H1 (cell line): ENCODE measurements around the gene HMGCL. TPM values are rescaled to one million over a fixed set of nuclear protein-coding genes. Genes with fewer than 3 reads are reported as not detected.

Experiments used
- CTCF ChIA-PET: fragments of 300-600 bp; sonication (Branson Sonifier 250); formaldehyde crosslinking; loops from one replicate; lab custom pipeline; 2021; ENCODE audit not compliant: partially characterized antibody; lab: Charles Lee
- POLR2A ChIA-PET: fragments of 300-600 bp; sonication (Branson Sonifier 250); formaldehyde crosslinking; loops from one replicate; lab custom pipeline; 2021; ENCODE audit warnings: inconsistent platforms; ENCODE audit not compliant: partially characterized antibody; lab: Charles Lee
- DNase-seq, 2 experiments: peaks; one replicate each; pipeline versions ENCODE4 v3.0.0 to v3.0.0-alpha.2; 2010 to 2022; ENCODE audit warnings: low spot score in 2 of 2, low read depth in 1 of 2, mixed read lengths in 1 of 2
- FAIRE-seq: peaks from 2 replicates; lab custom pipeline; 2011; peaks lifted over from hg19 to GRCh38; lab: Jason Lieb, UNC
- H2AFZ ChIP-seq: 2 replicates; pipeline ENCODE4 v1.8.1; 2012; ENCODE audit warnings: low read length, inconsistent platforms
- H2AK5ac ChIP-seq: 2 replicates; pipeline ENCODE4 v1.6.1; 2013; ENCODE audit warnings: low read depth, low read length
- H2BK120ac ChIP-seq: replicated peaks from 2 replicates; pipeline ENCODE3; 2013; ENCODE audit warnings: low read depth, low read length, inconsistent platforms
- H2BK12ac ChIP-seq: 2 replicates; pipeline ENCODE4 v1.6.1; 2013; ENCODE audit warnings: low read depth, low read length
- H2BK15ac ChIP-seq: 2 replicates; pipeline ENCODE4 v1.6.1; 2013; ENCODE audit warnings: low read length
- H2BK20ac ChIP-seq: 2 replicates; pipeline ENCODE4 v1.6.1; 2013; ENCODE audit warnings: low read length
- H2BK5ac ChIP-seq: 2 replicates; pipeline ENCODE4 v1.6.1; 2013; ENCODE audit warnings: low read depth, low read length
- H3K14ac ChIP-seq: 2 replicates; pipeline ENCODE4 v1.6.1; 2013; ENCODE audit warnings: inconsistent platforms; ENCODE audit not compliant: insufficient read length
- H3K18ac ChIP-seq: 2 replicates; pipeline ENCODE4 v1.6.1; 2013; ENCODE audit warnings: low read length; ENCODE audit errors: extremely low read depth
- H3K23ac ChIP-seq: 2 replicates; pipeline ENCODE4 v1.6.1; 2013; ENCODE audit warnings: inconsistent platforms; ENCODE audit not compliant: insufficient read length
- H3K23me2 ChIP-seq: 2 replicates; pipeline ENCODE4 v1.6.1; 2013; ENCODE audit warnings: low read depth, low read length
- H3K27ac ChIP-seq: 2 replicates; pipeline ENCODE4 v1.6.1; 2011; ENCODE audit warnings: low read depth, low read length, inconsistent platforms
- H3K27me3 ChIP-seq, 4 experiments: replicated peaks in 1 of 4; 1 replicate in 1 of 4; 2 replicates in 3 of 4; pipeline versions ENCODE4 v1.6.1 to v1.8.1; 2011 to 2013; ENCODE audit warnings: low read length in 3 of 4, mild to moderate bottlenecking in 3 of 4, inconsistent platforms in 2 of 4, mixed read lengths in 2 of 4, moderate library complexity in 1 of 4; ENCODE audit not compliant: control insufficient read depth in 3 of 4, insufficient read depth in 3 of 4; ENCODE audit errors: extremely low read depth in 1 of 4
- H3K36me3 ChIP-seq, 4 experiments: 2 replicates each; pipeline versions ENCODE4 v1.6.1 to v1.8.1; 2011 to 2013; ENCODE audit warnings: mild to moderate bottlenecking in 4 of 4, low read length in 3 of 4, moderate library complexity in 2 of 4, control low read depth in 1 of 4, inconsistent platforms in 1 of 4; ENCODE audit not compliant: insufficient read depth in 4 of 4, control insufficient read depth in 2 of 4
- H3K4ac ChIP-seq: replicated peaks from 2 replicates; pipeline ENCODE3; 2013; ENCODE audit warnings: low read length, low read depth, mixed read lengths, inconsistent platforms; ENCODE audit not compliant: insufficient read length
- H3K4me1 ChIP-seq, 4 experiments: replicated peaks in 1 of 4; 1 replicate in 1 of 4; 2 replicates in 3 of 4; pipeline versions ENCODE4 v1.6.1 to v1.8.1; 2011 to 2013; ENCODE audit warnings: low read length in 3 of 4, inconsistent platforms in 2 of 4, mixed read lengths in 1 of 4; ENCODE audit not compliant: insufficient read depth in 4 of 4, control insufficient read depth in 3 of 4
- H3K4me2 ChIP-seq, 2 experiments: 2 replicates each; pipeline versions ENCODE4 v1.6.1 to v1.8.1; 2011 to 2013; ENCODE audit warnings: low read depth in 2 of 2, low read length in 2 of 2, control low read depth in 1 of 2, inconsistent platforms in 1 of 2, mild to moderate bottlenecking in 1 of 2; ENCODE audit not compliant: insufficient read depth in 1 of 2
- H3K4me3 ChIP-seq, 4 experiments: fragments of 200-600, 300-600 bp in 1 of 4; sonication (generic), shearing (Covaris generic), sonication (Bioruptor Twin) in 1 of 4; 2 replicates each; pipeline versions ENCODE4 v1.5.1 to v1.8.1; 2011 to 2016; ENCODE audit warnings: low read length in 4 of 4, low read depth in 3 of 4, control low read depth in 2 of 4, inconsistent platforms in 2 of 4, mild to moderate bottlenecking in 2 of 4, mixed read lengths in 1 of 4, moderate library complexity in 1 of 4; ENCODE audit not compliant: insufficient read depth in 2 of 4; ENCODE audit errors: extremely low read depth in 1 of 4
- H3K56ac ChIP-seq: replicated peaks from 2 replicates; pipeline ENCODE3; 2013; ENCODE audit warnings: low read depth, mild to moderate bottlenecking, mixed read lengths, low read length, inconsistent platforms; ENCODE audit not compliant: insufficient read length
- H3K79me1 ChIP-seq: 2 replicates; pipeline ENCODE4 v1.6.1; 2013; ENCODE audit warnings: low read depth, low read length, control low read depth
- H3K79me2 ChIP-seq, 2 experiments: 2 replicates each; pipeline versions ENCODE4 v1.6.1 to v1.8.1; 2012 to 2013; ENCODE audit warnings: low read length in 2 of 2, mild to moderate bottlenecking in 2 of 2, inconsistent platforms in 1 of 2; ENCODE audit not compliant: insufficient read depth in 2 of 2, control insufficient read depth in 1 of 2
- H3K9ac ChIP-seq, 4 experiments: replicated peaks in 1 of 4; 1 replicate in 1 of 4; 2 replicates in 3 of 4; pipeline versions ENCODE4 v1.6.1 to v1.8.1; 2011 to 2013; ENCODE audit warnings: low read depth in 3 of 4, low read length in 3 of 4, control low read depth in 2 of 4, mild to moderate bottlenecking in 2 of 4, moderate library complexity in 2 of 4, inconsistent platforms in 1 of 4; ENCODE audit errors: extremely low read depth in 1 of 4
- H3K9me3 ChIP-seq, 2 experiments: 2 replicates each; pipeline versions ENCODE4 v1.6.1 to v1.8.1; 2012 to 2013; ENCODE audit warnings: mild to moderate bottlenecking in 2 of 2, moderate library complexity in 2 of 2, control low read depth in 1 of 2, inconsistent platforms in 1 of 2, low read depth in 1 of 2, low read length in 1 of 2, mixed read lengths in 1 of 2; ENCODE audit not compliant: insufficient read depth in 2 of 2
- H4K20me1 ChIP-seq, 2 experiments: replicated peaks in 1 of 2; 2 replicates each; pipeline versions ENCODE3 to v1.8.1; 2011 to 2013; ENCODE audit warnings: inconsistent platforms in 2 of 2, low read length in 2 of 2, mild to moderate bottlenecking in 1 of 2; ENCODE audit not compliant: insufficient read depth in 2 of 2, control insufficient read depth in 1 of 2
- H4K5ac ChIP-seq: 2 replicates; pipeline ENCODE4 v1.6.1; 2013; ENCODE audit warnings: low read length, low read depth, mixed read lengths, inconsistent platforms; ENCODE audit not compliant: insufficient read length
- H4K8ac ChIP-seq: 2 replicates; pipeline ENCODE4 v1.8.0; 2013; ENCODE audit warnings: mild to moderate bottlenecking, moderate library complexity, low read length, inconsistent platforms; ENCODE audit not compliant: insufficient read depth; ENCODE audit errors: extremely low read depth
- H4K91ac ChIP-seq: replicated peaks from 2 replicates; pipeline ENCODE3; 2013; ENCODE audit warnings: low read length, mixed read lengths, inconsistent platforms; ENCODE audit not compliant: insufficient read length
- BACH1 ChIP-seq: IDR thresholded peaks from 2 replicates; pipeline ENCODE4 v1.6.1; 2012; ENCODE audit warnings: low read length, improper control_type of control experiment
- TBP ChIP-seq: IDR thresholded peaks from 2 replicates; pipeline ENCODE4 v1.6.1; 2011; ENCODE audit warnings: low read depth, low read length, improper control_type of control experiment
- WGBS, 2 experiments: shearing (Covaris generic) in 1 of 2; methylation state at CpG; one replicate each; pipeline versions ENCODE4 v1.1.6 to v1.1.7; 2013 to 2015; ENCODE audit warnings: low lambda C conversion rate in 2 of 2, mixed read lengths in 2 of 2, inconsistent platforms in 1 of 2, low coverage in 1 of 2, missing lambda C conversion rate in 1 of 2; ENCODE audit not compliant: insufficient replicate concordance in 2 of 2, insufficient coverage in 1 of 2, insufficient read length in 1 of 2; ENCODE audit errors: extremely low coverage in 1 of 2, missing lambda C conversion rate in 1 of 2; 5-methylcytosine and 5-hydroxymethylcytosine counted together
- polyA plus RNA-seq, 7 experiments: library from polyadenylated mRNA; depleted of rRNA in 3 of 7; stranded (reverse) in 5 of 7; unstranded in 2 of 7; fragments of >200 nt in 5 of 7; fragments of 200-250 nt in 2 of 7; gene quantifications; 1 replicate in 5 of 7; 2 replicates in 1 of 7; 4 replicates in 1 of 7; pipeline versions ENCODE4 v1.2.1 to v1.2.3, GENCODE V29; 2011 to 2013; ENCODE audit warnings: missing spikeins in 2 of 7, mixed read lengths in 2 of 7
- total RNA-seq: library from RNA; stranded (reverse); fragmentation: NEBNext Ultra II Directional; extraction: Animal tissue kit (Norgen Biotek cat#: 25700); gene quantifications from 2 replicates; pipeline ENCODE4 v1.2.1, GENCODE V29; 2021

Gene HMGCL
- total and polyA plus RNA-seq, 2 of the 8 experiments (the other 6 are each of a cell fraction or from before 2014, with no cell fraction given): 13.7 to 19.5 TPM

DNA sequence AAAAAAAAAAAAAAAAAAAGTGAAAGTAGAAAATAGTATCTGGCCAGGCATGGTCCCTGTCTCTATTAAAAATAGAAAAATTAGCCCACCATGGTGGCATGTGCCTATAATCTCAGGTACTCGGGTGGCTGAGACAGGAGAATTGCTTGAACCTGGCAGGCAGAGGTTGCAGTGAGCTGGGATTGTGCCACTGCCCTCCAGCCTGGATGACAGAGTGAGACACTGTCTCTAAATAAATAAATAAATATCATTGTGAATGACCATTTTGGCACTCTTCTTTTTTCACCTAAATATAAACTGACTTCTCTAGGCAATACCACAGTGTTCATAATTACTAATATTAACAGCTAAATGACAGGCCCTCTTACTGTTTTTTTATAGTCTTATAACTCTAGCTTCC is 67.4 kb downstream of the HMGCL start:
- no peak overlapping the region for H3K4me3 ChIP-seq
- H2BK20ac ChIP-seq: no peak overlapping the region
- H4K5ac ChIP-seq: no peak overlapping the region
- no peaks in the 10 kb centered on the region for H3K9me3 ChIP-seq
- no peak overlapping the region for H2AFZ ChIP-seq
- H4K91ac ChIP-seq: no peak overlapping the region
- CTCF ChIA-PET: interaction anchor here (1.0 to 2.0 kb wide), 3 partner anchors 10 to 14 kb away, joined by 3 to 7 read pairs (median 3); no protein-coding TSS in a partner anchor
- H4K8ac ChIP-seq: no peak overlapping the region
- POLR2A ChIA-PET: interaction anchor here (0.9 to 1.8 kb wide), 2 partner anchors 8 to 20 kb away, joined by 3 to 4 read pairs; partner anchors contain the start of gene PITHD1
- H2AK5ac ChIP-seq: no peak overlapping the region
- no peak overlapping the region for H3K9ac ChIP-seq
- H3K27ac ChIP-seq: no peak overlapping the region
- peaks cover 9 to 18% of the 10 kb centered on the region in 2 experiments for H4K20me1 ChIP-seq
- no peak overlapping the region for H3K56ac ChIP-seq
- H2BK5ac ChIP-seq: no peak overlapping the region
- no peak overlapping the region for H3K14ac ChIP-seq
- H3K36me3 ChIP-seq: peaks cover 39 to 80% (median 69%) of the 10 kb centered on the region in 4 experiments
- no peak for DNase-seq
- no peak overlapping the region for H2BK120ac ChIP-seq
- H3K18ac ChIP-seq: no peak overlapping the region
- no peak overlapping the region for H3K4ac ChIP-seq
- WGBS, 2 experiments: 90% methylated on average over 1 of the region's 1 CpG; no CpG with 5 or more reads in 1 of the 2 experiments
- no peak overlapping the region for H3K4me2 ChIP-seq
- H3K4me1 ChIP-seq: no peaks in the 10 kb centered on the region
- no peaks in the 10 kb centered on the region for H3K23me2 ChIP-seq
- H3K27me3 ChIP-seq: no peaks in the 10 kb centered on the region
- no peak overlapping the region for H3K23ac ChIP-seq
- no peaks in the 10 kb centered on the region for H3K79me2 ChIP-seq
- H3K79me1 ChIP-seq: peaks cover 4% of the 10 kb centered on the region; the same call in 1 of the 2 replicates
- H2BK15ac ChIP-seq: no peak overlapping the region
- no peak overlapping the region for H2BK12ac ChIP-seq
- FAIRE-seq: no peak
- TF ChIP-seq BACH1: no peak
- TF ChIP-seq TBP: no peak
